PC-9 (cell line): ENCODE measurements around the gene PPM1E.
"Not testable (repeated sequence)": the region's sequence is repeated elsewhere in the genome, so short reads cannot be mapped to it uniquely, and the experiment has no call there.

Experiments
- EZH2 ChIP-seq: fragments of 200-600 bp; sonication (generic); IDR thresholded peaks from 2 replicates; pipeline ENCODE4 v1.8.0; 2017; ENCODE audit warnings: antibody characterized with exemption, low read depth
- TF ChIP-seq, protein P1 (sequence below): fragments of 200-600 bp; sonication (generic); conservative IDR thresholded peaks from 2 replicates; pipeline ENCODE4 v1.6.1; 2017; ENCODE audit warnings: mixed run types, antibody characterized with exemption, mild to moderate bottlenecking, moderate library complexity

DNA sequence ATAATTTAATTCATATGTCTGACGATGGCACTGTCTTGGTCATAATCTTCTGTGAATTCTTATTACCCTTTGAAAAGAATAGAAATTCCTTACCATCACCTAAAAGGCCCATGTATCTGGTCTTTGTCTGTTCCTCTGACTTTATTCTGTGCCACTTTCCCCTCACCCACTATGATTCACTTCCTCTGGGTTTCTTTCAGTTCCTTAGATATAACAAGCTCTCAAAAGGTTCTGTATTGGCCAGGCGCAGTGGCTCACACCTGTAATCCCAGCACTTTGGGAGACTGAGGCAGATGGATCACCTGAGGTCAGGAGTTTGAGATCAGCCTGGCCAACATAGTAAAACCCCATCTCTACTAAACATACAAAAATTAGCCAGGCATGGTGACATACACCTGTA is 198.7 kb downstream of the PPM1E start:
- TF ChIP-seq, protein P1, sequence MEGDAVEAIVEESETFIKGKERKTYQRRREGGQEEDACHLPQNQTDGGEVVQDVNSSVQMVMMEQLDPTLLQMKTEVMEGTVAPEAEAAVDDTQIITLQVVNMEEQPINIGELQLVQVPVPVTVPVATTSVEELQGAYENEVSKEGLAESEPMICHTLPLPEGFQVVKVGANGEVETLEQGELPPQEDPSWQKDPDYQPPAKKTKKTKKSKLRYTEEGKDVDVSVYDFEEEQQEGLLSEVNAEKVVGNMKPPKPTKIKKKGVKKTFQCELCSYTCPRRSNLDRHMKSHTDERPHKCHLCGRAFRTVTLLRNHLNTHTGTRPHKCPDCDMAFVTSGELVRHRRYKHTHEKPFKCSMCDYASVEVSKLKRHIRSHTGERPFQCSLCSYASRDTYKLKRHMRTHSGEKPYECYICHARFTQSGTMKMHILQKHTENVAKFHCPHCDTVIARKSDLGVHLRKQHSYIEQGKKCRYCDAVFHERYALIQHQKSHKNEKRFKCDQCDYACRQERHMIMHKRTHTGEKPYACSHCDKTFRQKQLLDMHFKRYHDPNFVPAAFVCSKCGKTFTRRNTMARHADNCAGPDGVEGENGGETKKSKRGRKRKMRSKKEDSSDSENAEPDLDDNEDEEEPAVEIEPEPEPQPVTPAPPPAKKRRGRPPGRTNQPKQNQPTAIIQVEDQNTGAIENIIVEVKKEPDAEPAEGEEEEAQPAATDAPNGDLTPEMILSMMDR: not testable (repeated sequence)
- not testable (repeated sequence) for TF ChIP-seq EZH2
